Measurements from ENCODE around the gene RNF6. TPM values are rescaled to one million over a fixed set of nuclear protein-coding genes. Genes with fewer than 3 reads are reported as not detected.

The RNF6 gene
- total and polyA plus RNA-seq, 10 of the 15 experiments (the other 5 are each of a cell fraction or from before 2014, with no cell fraction given): 19.0 to 54.0 (median 33.8) TPM

DNA sequence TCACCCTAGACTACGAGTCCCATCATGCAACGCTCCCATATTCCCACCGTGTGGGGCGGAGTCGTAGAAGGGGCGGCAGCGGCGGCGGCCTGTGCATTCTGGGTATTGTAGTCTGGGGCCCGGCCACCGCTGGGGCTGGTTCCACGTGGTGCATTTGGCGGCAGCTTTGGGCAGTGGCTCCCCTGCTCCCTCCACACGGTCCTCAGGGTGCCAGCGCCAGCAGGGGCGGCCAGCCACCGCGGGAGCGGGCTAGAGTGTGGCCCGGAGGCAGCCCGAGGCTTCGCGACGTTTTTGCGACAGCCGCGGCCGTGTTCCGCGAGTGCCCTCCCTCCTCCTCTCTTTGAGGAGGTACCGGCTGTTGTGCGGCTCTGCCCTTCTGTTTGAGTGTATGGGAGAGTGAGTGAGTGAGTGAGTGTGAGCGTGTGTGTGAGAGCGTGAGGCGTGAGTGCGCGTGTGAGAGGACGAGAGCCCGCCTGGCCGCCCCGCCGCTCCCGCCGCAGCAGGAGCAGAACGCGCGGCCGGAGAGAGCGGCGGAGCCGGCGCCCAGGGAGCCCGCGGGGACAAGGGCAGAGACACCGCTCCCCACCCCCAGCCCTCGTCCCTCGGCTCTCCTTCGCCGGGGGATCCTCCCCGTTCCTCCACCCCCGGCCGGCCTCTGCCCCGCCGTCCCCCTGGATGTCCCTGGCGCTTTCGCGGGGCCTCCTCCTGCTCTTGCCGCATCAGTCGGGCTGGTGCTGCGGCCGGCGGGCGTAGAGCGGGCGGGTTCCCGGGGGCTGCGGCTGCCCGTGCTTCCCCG is 31.9 kb upstream of the RNF6 start, which contains the start of gene CDK8 (continued):
- no peak for TF ChIP-seq EP300 (IDR thresholded peaks at IDR 0.05; ENCODE audit: borderline replicate concordance in 1 of 2, control insufficient read depth in 1 of 2, low read depth in 2 of 2, low read length in 2 of 2)
- no peak for TF ChIP-seq ZNF274 (IDR thresholded peaks at IDR 0.05; ENCODE audit: insufficient read depth, insufficient read length)
- no peak for TF ChIP-seq PBX3 (IDR thresholded peaks at IDR 0.05; ENCODE audit: insufficient replicate concordance, low read depth, low read length)

DNA sequence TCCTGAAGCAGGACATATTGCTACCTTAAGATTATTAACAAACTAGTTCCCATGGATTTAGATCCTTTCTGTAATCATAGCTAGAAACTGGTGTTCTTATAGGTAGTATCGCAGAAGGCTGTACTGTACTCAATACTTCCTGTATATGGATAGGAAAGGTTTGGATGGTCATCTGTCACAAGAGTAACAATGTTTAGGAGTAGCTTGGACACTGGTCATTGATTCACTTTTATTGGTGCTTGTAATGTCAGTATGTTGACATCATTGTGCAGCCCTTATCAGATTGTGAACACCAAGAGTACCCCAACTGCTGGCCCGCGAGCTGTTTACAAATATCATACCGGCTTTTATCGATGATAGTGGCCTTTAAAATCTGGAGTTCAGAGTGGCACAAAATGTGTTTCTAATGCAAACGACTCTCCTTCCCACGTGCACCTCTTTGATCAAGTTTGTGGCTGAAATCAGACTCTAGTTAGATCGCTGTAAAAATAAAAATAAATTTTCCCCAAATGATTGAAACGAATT is 31.2 kb upstream of the RNF6 start:
- Histone ChIP-seq H3K4me3 (peak overlapping the region; percentile 80; the same call in 1 of the 2 replicates), H3K9me3 (replicated peaks; ENCODE audit: control insufficient read depth, insufficient read depth, low read length) (no peaks in the 10 kb centered on the region), H3K36me3 (ENCODE audit: control insufficient read depth in 2 of 2, insufficient read depth in 2 of 2, low read length in 1 of 2) (no peaks in the 10 kb centered on the region), H3K4me2 (ENCODE audit: control insufficient read depth, insufficient read depth) (no peak overlapping the region), H2AFZ (ENCODE audit: control insufficient read depth, low read depth, low read length) (peak overlapping the region; percentile 0), H3K79me2 (ENCODE audit: control insufficient read depth, insufficient read depth, low read length) (peaks cover 38% of the 10 kb centered on the region), H3K4me1 (ENCODE audit: control insufficient read depth, insufficient read depth, low read length) (no peaks in the 10 kb centered on the region), H3K27me3 (replicated peaks in 1 of 2; ENCODE audit: control insufficient read depth in 2 of 2, insufficient read depth in 2 of 2, low read length in 1 of 2) (no peaks in the 10 kb centered on the region; a peak in 1 of 4 replicates), H4K20me1 (ENCODE audit: control insufficient read depth, insufficient read depth) (no peaks in the 10 kb centered on the region), H3K9ac (ENCODE audit: control insufficient read depth, insufficient read depth, low read length) (no peak overlapping the region), H3K27ac (ENCODE audit: control insufficient read depth, insufficient read depth) (peak overlapping the region; percentile 86; the same call in 1 of the 2 replicates)
- intact Hi-C loops (cut with micrococcal nuclease; ENCODE audit: unreplicated experiment): loop anchor here (5.0 kb wide), 1 partner anchor 66 kb away; no protein-coding TSS in a partner anchor
- WGBS (ENCODE audit: insufficient coverage, insufficient replicate concordance, low lambda C conversion rate, missing lambda C conversion rate): 50% methylated on average over 9 of the region's 9 CpGs
- no peak for DNase-seq (ENCODE audit: low read depth, low spot score)
- in situ Hi-C loops (cut with MboI): no loop called here
- ChIA-PET RAD21 (ENCODE audit: unreplicated experiment) (interaction anchor here (0.6 kb wide), 1 partner anchor 663 kb away, joined by 3 read pairs; no protein-coding TSS in a partner anchor), CTCF (interaction anchor here (0.5 to 1.2 kb wide), 4 partner anchors 66 to 208 kb away, joined by 3 to 5 read pairs (median 3); no protein-coding TSS in a partner anchor), SMC1A (ENCODE audit: uncharacterized antibody, unreplicated experiment) (no interaction called here), POLR2A (interaction anchor here (0.7 kb wide), 1 partner anchor 203 kb away, joined by 3 read pairs; no protein-coding TSS in a partner anchor)
- no peak for ATAC-seq
- BruUV-seq (replicated peaks): no TSS peak
- no peak for FAIRE-seq
- TF ChIP-seq HDGF (IDR thresholded peaks at IDR 0.05) (no peak), HDAC6 (IDR thresholded peaks at IDR 0.05; ENCODE audit: unreplicated experiment) (no peak), ZSCAN29 (IDR thresholded peaks at IDR 0.05) (no peak), RAD51 (IDR thresholded peaks at IDR 0.05) (no peak), ATF7 (IDR thresholded peaks at IDR 0.05; ENCODE audit: low read depth) (no peak), IRF5 (IDR thresholded peaks at IDR 0.05; ENCODE audit: borderline replicate concordance) (no peak)
- TF ChIP-seq, protein P1, sequence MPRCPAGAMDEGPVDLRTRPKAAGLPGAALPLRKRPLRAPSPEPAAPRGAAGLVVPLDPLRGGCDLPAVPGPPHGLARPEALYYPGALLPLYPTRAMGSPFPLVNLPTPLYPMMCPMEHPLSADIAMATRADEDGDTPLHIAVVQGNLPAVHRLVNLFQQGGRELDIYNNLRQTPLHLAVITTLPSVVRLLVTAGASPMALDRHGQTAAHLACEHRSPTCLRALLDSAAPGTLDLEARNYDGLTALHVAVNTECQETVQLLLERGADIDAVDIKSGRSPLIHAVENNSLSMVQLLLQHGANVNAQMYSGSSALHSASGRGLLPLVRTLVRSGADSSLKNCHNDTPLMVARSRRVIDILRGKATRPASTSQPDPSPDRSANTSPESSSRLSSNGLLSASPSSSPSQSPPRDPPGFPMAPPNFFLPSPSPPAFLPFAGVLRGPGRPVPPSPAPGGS (IDR thresholded peaks at IDR 0.05; ENCODE audit: borderline replicate concordance, insufficient read depth, low read depth, low read length, poor library complexity, severe bottlenecking): no peak
- TF ChIP-seq, protein P2, sequence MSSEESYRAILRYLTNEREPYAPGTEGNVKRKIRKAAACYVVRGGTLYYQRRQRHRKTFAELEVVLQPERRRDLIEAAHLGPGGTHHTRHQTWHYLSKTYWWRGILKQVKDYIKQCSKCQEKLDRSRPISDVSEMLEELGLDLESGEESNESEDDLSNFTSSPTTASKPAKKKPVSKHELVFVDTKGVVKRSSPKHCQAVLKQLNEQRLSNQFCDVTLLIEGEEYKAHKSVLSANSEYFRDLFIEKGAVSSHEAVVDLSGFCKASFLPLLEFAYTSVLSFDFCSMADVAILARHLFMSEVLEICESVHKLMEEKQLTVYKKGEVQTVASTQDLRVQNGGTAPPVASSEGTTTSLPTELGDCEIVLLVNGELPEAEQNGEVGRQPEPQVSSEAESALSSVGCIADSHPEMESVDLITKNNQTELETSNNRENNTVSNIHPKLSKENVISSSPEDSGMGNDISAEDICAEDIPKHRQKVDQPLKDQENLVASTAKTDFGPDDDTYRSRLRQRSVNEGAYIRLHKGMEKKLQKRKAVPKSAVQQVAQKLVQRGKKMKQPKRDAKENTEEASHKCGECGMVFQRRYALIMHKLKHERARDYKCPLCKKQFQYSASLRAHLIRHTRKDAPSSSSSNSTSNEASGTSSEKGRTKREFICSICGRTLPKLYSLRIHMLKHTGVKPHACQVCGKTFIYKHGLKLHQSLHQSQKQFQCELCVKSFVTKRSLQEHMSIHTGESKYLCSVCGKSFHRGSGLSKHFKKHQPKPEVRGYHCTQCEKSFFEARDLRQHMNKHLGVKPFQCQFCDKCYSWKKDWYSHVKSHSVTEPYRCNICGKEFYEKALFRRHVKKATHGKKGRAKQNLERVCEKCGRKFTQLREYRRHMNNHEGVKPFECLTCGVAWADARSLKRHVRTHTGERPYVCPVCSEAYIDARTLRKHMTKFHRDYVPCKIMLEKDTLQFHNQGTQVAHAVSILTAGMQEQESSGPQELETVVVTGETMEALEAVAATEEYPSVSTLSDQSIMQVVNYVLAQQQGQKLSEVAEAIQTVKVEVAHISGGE (CRISPR knock-in tag; IDR thresholded peaks at IDR 0.05): no peak
